GM12891 (cell line): ENCODE data around the gene TUBE1.

Source experiments
- POLR2A ChIP-seq: IDR thresholded peaks from 2 replicates; pipeline ENCODE4 v1.6.1; 2011; ENCODE audit warnings: low read depth, low read length, control low read depth
- POLR2AphosphoS5 ChIP-seq: IDR thresholded peaks from 2 replicates; pipeline ENCODE4 v1.6.1; 2011; ENCODE audit warnings: low read depth, low read length, control low read depth
- TAF1 ChIP-seq: IDR thresholded peaks from 2 replicates; pipeline ENCODE4 v1.6.1; 2011; ENCODE audit warnings: low read depth, low read length, control low read depth

DNA sequence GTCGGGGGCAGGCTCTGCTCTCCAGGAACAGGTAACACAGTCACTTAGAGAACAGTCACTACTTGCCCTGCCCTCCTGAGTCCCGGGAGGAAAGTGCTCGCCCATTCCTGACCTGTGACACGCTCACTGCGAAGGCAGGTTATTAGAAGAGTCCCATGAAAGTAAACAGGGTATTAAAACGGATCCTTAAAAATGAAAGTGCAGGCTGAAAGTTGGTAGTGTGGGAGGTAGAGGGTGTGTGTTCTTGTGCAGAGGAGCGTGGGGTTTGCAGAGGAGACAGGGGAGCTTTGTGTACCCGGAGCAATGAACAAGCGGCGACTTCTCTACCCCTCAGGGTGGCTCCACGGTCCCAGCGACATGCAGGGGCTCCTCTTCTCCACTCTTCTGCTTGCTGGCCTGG is 33.3 kb downstream of the TUBE1 start, which contains the start of gene CCN6:
- no peak for TF ChIP-seq POLR2A
- no peak for TF ChIP-seq POLR2AphosphoS5
- no peak for TF ChIP-seq TAF1
